CD4-positive, alpha-beta T cell (primary cell): ENCODE results near the gene SEC24A. TPM values are rescaled to one million over a fixed set of nuclear protein-coding genes. Genes with fewer than 3 reads are reported as not detected.

ENCODE experiments used
- ATAC-seq: fragments of 200-7000 bp; cut with Tn5 transposase; one replicate; pipeline ENCODE4 v1.10.0; 2022; ENCODE audit warnings: mild to moderate bottlenecking; ENCODE audit not compliant: poor library complexity
- CTCF ChIA-PET: fragments of 350-600 bp; sonication (Branson Sonifier 250); formaldehyde crosslinking; loops from one replicate; lab custom pipeline; 2021; ENCODE audit warnings: antibody characterized with exemption, inconsistent platforms; lab: Charles Lee
- POLR2A ChIA-PET: fragments of 350-600 bp; sonication (Branson Sonifier 250); formaldehyde crosslinking; loops from one replicate; lab custom pipeline; 2021; ENCODE audit warnings: antibody characterized with exemption, inconsistent platforms; lab: Charles Lee
- DNase-seq, 14 experiments: peaks; one replicate each; pipeline ENCODE4 v3.0.0-alpha.2; 2013 to 2020; ENCODE audit warnings: mixed read lengths in 2 of 14
- H3K27ac ChIP-seq, 2 donors: one replicate each; pipeline versions ENCODE4 v1.5.1 to v1.7.0; 2013; ENCODE audit warnings: low read length in 2 of 2, low read depth in 1 of 2, mild to moderate bottlenecking in 1 of 2
- H3K27me3 ChIP-seq, 2 experiments: 1 replicate in 1 of 2; 2 replicates in 1 of 2; pipeline versions ENCODE4 v1.6.1 to v1.7.0; 2013; ENCODE audit warnings: low read length in 2 of 2, control low read depth in 1 of 2, mild to moderate bottlenecking in 1 of 2, moderate library complexity in 1 of 2; ENCODE audit not compliant: insufficient read depth in 2 of 2, control insufficient read depth in 1 of 2
- H3K36me3 ChIP-seq: one replicate; pipeline ENCODE4 v1.6.1; 2013; ENCODE audit warnings: low read length, control low read depth; ENCODE audit not compliant: insufficient read depth
- H3K4me1 ChIP-seq: one replicate; pipeline ENCODE4 v1.6.1; 2013; ENCODE audit warnings: low read length, control low read depth; ENCODE audit not compliant: insufficient read depth
- H3K4me3 ChIP-seq: one replicate; pipeline ENCODE4 v1.5.1; 2013; ENCODE audit warnings: mild to moderate bottlenecking, low read length, moderate library complexity
- H3K9me3 ChIP-seq, 2 experiments: 1 replicate in 1 of 2; 2 replicates in 1 of 2; pipeline versions ENCODE4 v1.6.1 to v1.7.0; 2013; ENCODE audit warnings: low read length in 2 of 2, mild to moderate bottlenecking in 2 of 2, control low read depth in 1 of 2, moderate library complexity in 1 of 2; ENCODE audit not compliant: control insufficient read depth in 1 of 2, insufficient read depth in 1 of 2
- H3K27ac Mint-ChIP-seq: one replicate; pipeline ENCODE4 v1.8.0; 2020; ENCODE audit warnings: mixed read lengths
- H3K27me3 Mint-ChIP-seq: one replicate; pipeline ENCODE4 v1.8.0; 2021; ENCODE audit warnings: mixed read lengths
- H3K36me3 Mint-ChIP-seq: one replicate; pipeline ENCODE4 v1.8.0; 2021; ENCODE audit warnings: low read depth, mixed read lengths
- H3K4me1 Mint-ChIP-seq: one replicate; pipeline ENCODE4 v1.8.0; 2021; ENCODE audit warnings: low read depth, mixed read lengths
- H3K4me3 Mint-ChIP-seq: one replicate; pipeline ENCODE4 v1.8.0; 2020; ENCODE audit warnings: mild to moderate bottlenecking, mixed read lengths
- H3K9me3 Mint-ChIP-seq: one replicate; pipeline ENCODE4 v1.8.0; 2020; ENCODE audit warnings: mixed read lengths
- intact Hi-C, 2 experiments: fragments of 100-400 bp; cut with DNase I in 1 of 2; cut with micrococcal nuclease in 1 of 2; formaldehyde crosslinking; loops; one replicate each; pipeline versions ENCODE4 v1.15.1 to v1.9.0; 2023 to 2025; cut with DNase I, micrococcal nuclease
- total RNA-seq, 174 experiments: library from RNA in 2 of 174; stranded (reverse) in 2 of 174; gene quantifications; one replicate each; pipeline ENCODE4 v1.2.3 and lab custom pipeline; 2021 to 2026
- TF ChIP-seq, protein P1 (sequence below): fragments of 200-600 bp; IDR thresholded peaks from one replicate; pipeline ENCODE4 v1.8.0; 2022; ENCODE audit warnings: antibody characterized with exemption, mild to moderate bottlenecking

SEC24A gene
- total RNA-seq, 2 experiments from 2014 or later = 11.7 to 12.3 TPM

DNA sequence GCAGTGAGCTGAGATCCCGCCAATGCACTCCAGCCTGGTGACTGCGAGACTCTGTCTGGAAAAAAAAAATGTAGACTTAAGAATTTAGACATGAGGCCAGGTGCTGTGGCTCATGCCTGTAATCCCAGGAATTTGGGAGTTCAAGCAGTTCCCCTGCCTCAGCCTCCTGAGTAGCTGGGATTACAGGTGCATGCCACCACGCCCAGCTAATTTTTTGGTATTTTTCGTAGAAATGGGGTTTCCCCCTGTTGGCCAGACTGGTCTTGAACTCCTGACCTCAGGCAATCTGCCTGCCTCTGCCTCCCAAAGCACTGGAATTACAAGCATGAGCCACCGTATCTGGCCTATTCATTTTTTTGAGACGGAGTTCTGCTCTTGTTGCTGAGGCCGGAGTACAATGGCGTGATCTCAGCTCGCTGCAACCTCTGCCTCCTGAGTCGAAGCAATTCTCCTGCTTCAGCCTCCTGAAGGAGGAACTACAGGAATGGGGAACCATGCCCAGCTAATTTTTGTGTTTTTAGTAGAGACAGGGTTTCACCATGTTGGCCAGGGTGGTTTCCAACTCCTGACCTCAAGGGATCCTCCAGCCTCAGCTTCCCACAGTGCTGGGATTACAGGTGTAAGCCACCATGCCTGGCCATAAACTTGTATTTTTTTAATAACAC lies 124.0 kb downstream of the SEC24A start:
- Mint-ChIP-seq H3K4me3 (no peak overlapping the region), H3K27me3 (no peaks in the 10 kb centered on the region), H3K36me3 (peaks cover 91% of the 10 kb centered on the region), H3K4me1 (no peaks in the 10 kb centered on the region), H3K27ac (no peak overlapping the region), H3K9me3 (no peaks in the 10 kb centered on the region)
- peaks cover 79% of the 10 kb centered on the region for H3K36me3 ChIP-seq
- ATAC-seq (no peak), DNase-seq (no peak)
- CTCF ChIA-PET = no interaction called here
- H3K9me3 ChIP-seq = no peaks in the 10 kb centered on the region
- TF ChIP-seq, protein P1, sequence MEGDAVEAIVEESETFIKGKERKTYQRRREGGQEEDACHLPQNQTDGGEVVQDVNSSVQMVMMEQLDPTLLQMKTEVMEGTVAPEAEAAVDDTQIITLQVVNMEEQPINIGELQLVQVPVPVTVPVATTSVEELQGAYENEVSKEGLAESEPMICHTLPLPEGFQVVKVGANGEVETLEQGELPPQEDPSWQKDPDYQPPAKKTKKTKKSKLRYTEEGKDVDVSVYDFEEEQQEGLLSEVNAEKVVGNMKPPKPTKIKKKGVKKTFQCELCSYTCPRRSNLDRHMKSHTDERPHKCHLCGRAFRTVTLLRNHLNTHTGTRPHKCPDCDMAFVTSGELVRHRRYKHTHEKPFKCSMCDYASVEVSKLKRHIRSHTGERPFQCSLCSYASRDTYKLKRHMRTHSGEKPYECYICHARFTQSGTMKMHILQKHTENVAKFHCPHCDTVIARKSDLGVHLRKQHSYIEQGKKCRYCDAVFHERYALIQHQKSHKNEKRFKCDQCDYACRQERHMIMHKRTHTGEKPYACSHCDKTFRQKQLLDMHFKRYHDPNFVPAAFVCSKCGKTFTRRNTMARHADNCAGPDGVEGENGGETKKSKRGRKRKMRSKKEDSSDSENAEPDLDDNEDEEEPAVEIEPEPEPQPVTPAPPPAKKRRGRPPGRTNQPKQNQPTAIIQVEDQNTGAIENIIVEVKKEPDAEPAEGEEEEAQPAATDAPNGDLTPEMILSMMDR = no peak
- intact Hi-C loops = no loop called here
- no peaks in the 10 kb centered on the region for H3K4me1 ChIP-seq
- no peaks in the 10 kb centered on the region for H3K27me3 ChIP-seq
- POLR2A ChIA-PET = no interaction called here
- no peak overlapping the region for H3K4me3 ChIP-seq
- no peak overlapping the region for H3K27ac ChIP-seq

DNA sequence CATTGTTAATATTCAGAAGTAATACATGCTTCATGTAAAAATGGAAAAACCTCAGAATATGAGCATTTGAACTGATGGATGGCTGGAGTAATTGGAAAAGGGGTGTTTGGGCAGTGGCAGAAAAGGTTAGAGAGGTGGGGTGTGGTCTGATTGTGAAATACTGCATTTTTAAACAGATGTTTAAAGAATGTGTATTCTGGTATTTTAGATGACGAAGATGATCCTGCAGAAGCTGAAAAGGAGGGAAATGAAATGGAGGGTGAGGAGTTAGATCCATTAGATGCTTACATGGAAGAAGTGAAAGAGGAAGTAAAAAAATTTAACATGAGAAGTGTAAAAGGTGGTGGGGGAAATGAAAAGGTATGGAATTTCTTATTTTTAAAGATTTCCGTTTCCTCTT lies 128.8 kb downstream of the SEC24A start:
- DNase-seq = no peak
- Mint-ChIP-seq H3K27me3 (no peaks in the 10 kb centered on the region), H3K4me1 (no peaks in the 10 kb centered on the region), H3K36me3 (peaks cover 81% of the 10 kb centered on the region), H3K9me3 (no peaks in the 10 kb centered on the region), H3K4me3 (no peak overlapping the region), H3K27ac (no peak overlapping the region)
- POLR2A ChIA-PET = interaction anchor here (0.7 kb wide), 1 partner anchor 130 kb away, joined by 4 read pairs; no protein-coding TSS in a partner anchor
- Histone ChIP-seq H3K9me3 (no peaks in the 10 kb centered on the region), H3K27ac (no peak overlapping the region), H3K4me3 (no peak overlapping the region), H3K27me3 (no peaks in the 10 kb centered on the region), H3K36me3 (peaks cover 83% of the 10 kb centered on the region), H3K4me1 (no peaks in the 10 kb centered on the region)
- intact Hi-C loops = no loop called here
- TF ChIP-seq, protein P1 = no peak
- CTCF ChIA-PET = no interaction called here
- ATAC-seq = no peak

Other genes starting within 250 kb of the SEC24A start
- 10 to 100 TPM; 12.8 to 15.5 TPM for gene CDKN2AIPNL, start 236.9 kb upstream of the SEC24A start, total RNA-seq
- 100 to 1,000 TPM; 120 to 124 TPM for gene JADE2, start 123.1 kb upstream of the SEC24A start, total RNA-seq
- 10 to 100 TPM; 36.2 to 40.1 TPM for gene SAR1B, start 16.0 kb upstream of the SEC24A start, total RNA-seq
- gene CAMLG, start 89.8 kb downstream of the SEC24A start, total RNA-seq = 10 to 100 TPM; 49.3 to 51.1 TPM
- 10 to 100 TPM; 35.5 to 35.8 TPM for gene DDX46, start 110.0 kb downstream of the SEC24A start, total RNA-seq
- 10 to 100 TPM; 34.6 to 36.5 TPM for gene C5orf24, start 197.2 kb downstream of the SEC24A start, total RNA-seq
- 10 to 100 TPM; 19.6 to 20.0 TPM for gene TXNDC15, start 225.6 kb downstream of the SEC24A start, total RNA-seq